ENCODE data around the gene TAS2R7.

The TAS2R7 gene, protein sequence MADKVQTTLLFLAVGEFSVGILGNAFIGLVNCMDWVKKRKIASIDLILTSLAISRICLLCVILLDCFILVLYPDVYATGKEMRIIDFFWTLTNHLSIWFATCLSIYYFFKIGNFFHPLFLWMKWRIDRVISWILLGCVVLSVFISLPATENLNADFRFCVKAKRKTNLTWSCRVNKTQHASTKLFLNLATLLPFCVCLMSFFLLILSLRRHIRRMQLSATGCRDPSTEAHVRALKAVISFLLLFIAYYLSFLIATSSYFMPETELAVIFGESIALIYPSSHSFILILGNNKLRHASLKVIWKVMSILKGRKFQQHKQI

DNA sequence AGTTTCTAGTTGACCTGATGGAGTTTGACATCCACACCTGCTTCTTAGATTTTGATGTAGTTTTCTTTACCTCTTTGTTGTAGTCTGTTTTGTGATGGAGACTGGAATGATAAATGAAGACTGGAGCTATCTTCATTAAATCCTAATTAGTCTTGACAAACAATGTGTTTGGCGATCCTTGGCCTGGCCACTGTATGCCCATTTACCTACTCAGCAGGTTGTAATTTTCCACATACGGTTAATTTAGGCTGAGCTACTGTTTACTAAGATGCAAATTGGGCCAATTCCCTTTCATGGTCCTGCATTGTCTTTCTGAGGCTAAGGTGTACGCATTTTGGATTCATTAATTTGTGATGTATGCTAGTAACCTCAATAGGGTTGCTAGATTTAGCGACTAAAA is at the start of gene TAS2R7:
Gene TAS2R7, minus strand, starts transcription at position 41 of the 400 bp plus-strand sequence. CDS start 57 bp downstream, outside the sequence.
- TF ChIP-seq, protein P1, sequence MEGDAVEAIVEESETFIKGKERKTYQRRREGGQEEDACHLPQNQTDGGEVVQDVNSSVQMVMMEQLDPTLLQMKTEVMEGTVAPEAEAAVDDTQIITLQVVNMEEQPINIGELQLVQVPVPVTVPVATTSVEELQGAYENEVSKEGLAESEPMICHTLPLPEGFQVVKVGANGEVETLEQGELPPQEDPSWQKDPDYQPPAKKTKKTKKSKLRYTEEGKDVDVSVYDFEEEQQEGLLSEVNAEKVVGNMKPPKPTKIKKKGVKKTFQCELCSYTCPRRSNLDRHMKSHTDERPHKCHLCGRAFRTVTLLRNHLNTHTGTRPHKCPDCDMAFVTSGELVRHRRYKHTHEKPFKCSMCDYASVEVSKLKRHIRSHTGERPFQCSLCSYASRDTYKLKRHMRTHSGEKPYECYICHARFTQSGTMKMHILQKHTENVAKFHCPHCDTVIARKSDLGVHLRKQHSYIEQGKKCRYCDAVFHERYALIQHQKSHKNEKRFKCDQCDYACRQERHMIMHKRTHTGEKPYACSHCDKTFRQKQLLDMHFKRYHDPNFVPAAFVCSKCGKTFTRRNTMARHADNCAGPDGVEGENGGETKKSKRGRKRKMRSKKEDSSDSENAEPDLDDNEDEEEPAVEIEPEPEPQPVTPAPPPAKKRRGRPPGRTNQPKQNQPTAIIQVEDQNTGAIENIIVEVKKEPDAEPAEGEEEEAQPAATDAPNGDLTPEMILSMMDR (IDR thresholded peaks at IDR 0.05): no peak

DNA sequence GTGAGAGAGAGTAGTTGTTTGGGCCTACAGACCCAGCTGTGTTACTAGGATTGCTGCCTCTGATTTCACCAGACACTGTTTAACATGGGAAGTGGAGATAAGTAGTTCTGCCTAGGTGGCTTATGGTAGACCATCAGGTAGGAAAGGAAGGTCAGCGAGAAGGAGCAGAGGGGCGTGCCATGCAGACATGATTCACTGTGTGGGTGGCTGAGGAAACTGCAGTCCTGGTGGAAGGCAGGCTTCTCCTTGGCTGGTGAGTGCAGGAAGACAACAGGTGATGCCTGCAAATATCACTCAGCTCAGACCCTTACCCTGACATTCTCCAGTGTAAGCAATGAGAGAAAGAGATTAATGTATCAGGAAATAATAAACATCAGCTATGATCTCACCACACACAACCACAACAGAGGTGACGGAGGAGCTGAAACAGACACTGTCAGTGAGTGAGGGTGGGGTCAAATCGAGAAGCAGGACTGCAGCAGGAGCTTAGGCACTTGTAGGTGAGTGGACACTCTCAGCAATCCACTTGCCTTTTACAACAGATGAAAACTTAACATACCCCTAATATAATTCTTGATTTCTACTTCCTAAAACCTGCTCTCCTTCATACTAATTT is 48.9 kb upstream of the TAS2R7 start:
- TF ChIP-seq, protein P1 (IDR thresholded peaks at IDR 0.05): no peak

DNA sequence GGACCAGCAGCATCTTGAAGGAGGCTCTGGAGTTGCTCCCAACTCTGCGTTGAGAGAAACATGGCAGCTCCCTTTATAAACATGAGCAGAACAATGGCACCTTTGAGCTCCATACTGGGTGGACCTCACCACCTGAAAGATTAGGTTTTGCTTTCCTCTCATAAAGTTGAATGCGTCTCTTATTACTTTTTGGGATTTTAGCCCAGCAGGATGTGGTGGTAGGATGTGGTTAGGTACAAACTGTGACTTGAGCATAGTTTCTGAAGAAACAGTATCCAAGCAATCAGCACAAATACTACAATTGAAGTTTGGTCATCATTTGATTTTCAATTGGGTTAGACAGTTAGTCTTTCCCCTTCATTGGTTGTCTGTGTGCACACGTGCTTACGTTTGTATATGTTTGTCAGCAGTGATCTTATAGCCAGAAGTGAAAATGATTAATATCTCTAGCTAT is 47.0 kb upstream of the TAS2R7 start, which contains the start of gene PRR4:
Gene PRR4, minus strand, starts transcription at position 51 of the 454 bp plus-strand sequence. Its CDS starts 38 bp downstream, at position 13.
- TF ChIP-seq, protein P1 (IDR thresholded peaks at IDR 0.05): no peak

DNA sequence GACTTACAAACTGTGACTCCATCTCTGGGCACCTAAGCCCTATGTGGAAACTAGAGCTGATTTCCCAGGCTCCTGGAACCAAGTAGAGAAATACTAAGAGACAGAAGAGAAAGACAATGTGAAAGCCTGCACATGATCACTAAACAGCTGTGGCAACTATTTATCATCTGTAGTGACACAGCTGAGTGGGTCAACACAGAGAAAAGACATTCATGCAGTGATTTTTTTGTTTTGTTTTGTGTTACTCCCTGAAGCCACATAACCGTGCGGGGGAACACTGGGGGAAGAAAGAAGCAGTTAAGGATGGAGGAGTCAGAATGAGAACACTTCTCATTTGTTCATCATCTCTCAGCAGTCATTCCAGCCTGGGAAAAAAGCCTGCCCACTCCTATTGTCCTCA is 45.3 kb upstream of the TAS2R7 start:
- TF ChIP-seq, protein P1 (IDR thresholded peaks at IDR 0.05): no peak

DNA sequence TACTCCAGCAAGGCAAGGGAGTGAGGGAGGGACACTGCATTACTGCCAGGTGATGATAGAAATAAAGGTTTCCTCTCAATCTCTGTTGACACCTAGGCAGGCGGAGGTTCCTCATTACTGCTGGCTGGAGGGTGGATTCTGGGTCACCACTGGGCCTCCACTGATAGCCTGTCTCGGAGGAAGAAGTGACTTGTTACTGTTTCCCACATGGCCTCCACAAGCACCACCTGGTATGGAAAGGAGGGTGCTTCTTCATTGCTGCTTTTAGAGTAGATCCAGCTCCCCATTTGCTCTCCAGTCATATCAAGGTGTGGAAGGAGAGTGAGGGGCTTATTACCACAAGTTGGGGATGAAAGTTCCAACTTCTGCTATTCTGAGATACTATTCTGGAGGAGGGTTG is 40.4 kb upstream of the TAS2R7 start:
- TF ChIP-seq, protein P1 (IDR thresholded peaks at IDR 0.05): no peak

DNA sequence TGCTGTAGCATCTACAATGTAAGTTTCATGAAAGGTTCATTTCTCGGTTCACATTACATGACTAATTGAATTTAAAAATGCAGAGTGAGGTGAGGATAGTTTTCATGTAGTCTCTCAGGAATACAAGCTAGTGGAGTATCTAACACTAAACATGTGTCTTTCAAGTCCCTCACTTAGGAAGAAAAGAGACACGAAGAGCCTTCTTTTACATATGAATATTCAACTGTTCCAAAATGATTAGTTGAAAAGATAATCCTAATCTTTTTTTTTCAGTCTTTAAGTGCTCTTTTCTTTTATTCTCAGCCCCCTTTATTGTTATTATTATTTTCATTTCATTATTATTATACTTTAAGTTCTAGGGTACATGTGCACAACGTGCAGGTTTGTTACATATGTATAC is 36.0 kb upstream of the TAS2R7 start:
- TF ChIP-seq, protein P1 (IDR thresholded peaks at IDR 0.05): no peak

DNA sequence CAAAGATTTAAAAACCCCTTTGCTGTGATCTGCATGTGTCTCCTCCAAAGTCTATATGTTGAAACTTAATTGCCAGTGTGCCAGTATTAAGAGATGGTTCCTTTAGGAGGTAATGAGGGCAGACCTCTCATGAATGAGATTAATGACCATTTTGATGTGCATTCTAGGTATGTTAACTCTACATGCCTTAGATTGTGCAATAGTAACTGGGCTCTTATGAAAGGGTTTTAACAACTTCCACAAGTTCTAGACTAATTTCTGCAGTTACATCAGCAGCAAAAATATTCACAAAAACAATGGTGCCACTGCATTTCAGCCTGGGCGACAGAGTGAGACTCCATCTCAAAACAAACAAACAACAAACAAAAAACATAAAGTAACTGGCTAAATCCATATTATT is 27.6 kb upstream of the TAS2R7 start:
- TF ChIP-seq, protein P1 (IDR thresholded peaks at IDR 0.05): no peak

Data from LNCAP (cell line).